GM12864 (cell line): ENCODE results near the gene GALNT18.

ENCODE experiments used
- DNase-seq: peaks from one replicate; pipeline ENCODE4 v3.0.0-alpha.2; 2011; ENCODE audit warnings: low read depth
- H3K4me3 ChIP-seq: 2 replicates; pipeline ENCODE4 v1.5.1; 2011; ENCODE audit warnings: mild to moderate bottlenecking, low read depth, low read length, control low read depth
- CTCF ChIP-seq: IDR thresholded peaks from 2 replicates; pipeline ENCODE4 v1.5.1; 2011; ENCODE audit warnings: low read depth, mild to moderate bottlenecking, moderate library complexity, low read length, control low read depth, inconsistent platforms; ENCODE audit errors: missing control alignments

The GALNT18 gene

GRCh38 chr11:11440144-11440543, 181.7 kb downstream of the GALNT18 start:
- TF ChIP-seq CTCF = no peak
- DNase-seq = no peak
- no peak overlapping the region for H3K4me3 ChIP-seq

- no peak for DNase-seq
- no peak for TF ChIP-seq CTCF
- H3K4me3 ChIP-seq = no peak overlapping the region
Measured at GRCh38 chr11:11439591-11439990, 182.2 kb downstream of the GALNT18 start.

GRCh38 chr11:11436715-11437313, 185.0 kb downstream of the GALNT18 start:
- no peak overlapping the region for H3K4me3 ChIP-seq
- no peak for DNase-seq
- TF ChIP-seq CTCF = no peak

GRCh38 chr11:11435635-11436034, 186.2 kb downstream of the GALNT18 start:
- no peak for TF ChIP-seq CTCF
- DNase-seq = no peak
- H3K4me3 ChIP-seq = no peak overlapping the region

- no peak for DNase-seq
- H3K4me3 ChIP-seq = no peak overlapping the region
- TF ChIP-seq CTCF = no peak
Measured at GRCh38 chr11:11433960-11434359, 187.8 kb downstream of the GALNT18 start.

- no peak for TF ChIP-seq CTCF
- DNase-seq = no peak
- no peak overlapping the region for H3K4me3 ChIP-seq
Measured at GRCh38 chr11:11432621-11433319, 189.0 kb downstream of the GALNT18 start.

GRCh38 chr11:11430431-11430830, 191.4 kb downstream of the GALNT18 start:
- TF ChIP-seq CTCF = no peak
- no peak for DNase-seq
- no peak overlapping the region for H3K4me3 ChIP-seq
